Measurements from ENCODE around the gene PLCG1.

DNA sequence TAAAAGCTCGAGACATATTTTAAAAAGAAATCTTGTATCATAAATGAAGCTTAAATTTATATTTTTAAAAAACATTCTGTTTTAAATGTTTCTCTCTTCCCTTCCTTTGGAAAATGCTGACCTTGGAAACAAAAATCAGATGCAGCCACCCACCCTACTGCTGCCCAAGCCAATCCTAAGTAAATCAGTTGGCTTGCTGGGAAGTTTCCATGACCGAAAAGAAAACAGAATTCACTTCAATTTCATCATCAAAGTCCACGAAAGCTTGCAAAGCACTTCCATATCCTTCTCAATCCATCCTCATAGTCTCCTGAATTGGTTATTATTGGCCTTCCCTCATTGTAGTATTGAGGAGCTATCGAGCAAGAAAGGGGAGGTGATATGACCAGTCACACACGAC, 80.1 kb downstream of the PLCG1 start:
- TF ChIP-seq REST (IDR thresholded peaks at IDR 0.05; ENCODE audit: borderline replicate concordance), result no peak
- no peak for TF ChIP-seq CTCF (IDR thresholded peaks at IDR 0.05; ENCODE audit: poor library complexity, severe bottlenecking)
- no peak for TF ChIP-seq EZH2 (IDR thresholded peaks at IDR 0.05; ENCODE audit: borderline replicate concordance, insufficient read depth, low read length, poor library complexity, severe bottlenecking)
- no peak for TF ChIP-seq POLR2AphosphoS5 (IDR thresholded peaks at IDR 0.05)
- no peak for TF ChIP-seq TAF1 (IDR thresholded peaks at IDR 0.05; ENCODE audit: low read depth)
- TF ChIP-seq RAD21 (conservative IDR thresholded peaks at IDR 0.05), result no peak

All from neural cell (in vitro differentiated cells).